ENCODE data around the gene ZFP14. TPM values are rescaled to one million over a fixed set of nuclear protein-coding genes. Genes with fewer than 3 reads are reported as not detected.

The ZFP14 gene
- 1.5 and 2.2 TPM in 2 replicates for total RNA-seq (2014; rRNA removed; shearing (Covaris generic))

- peak; percentile 87 for DNase-seq (ENCODE audit: low spot score)
Observed at GRCh38 chr19:36378625-36379509, at the start of gene ZFP14. Gene ZFP14, minus strand, starts transcription at chr19:36379201. Its CDS starts 11,309 bp downstream, at chr19:36367892.

- no peak for DNase-seq (ENCODE audit: low spot score)
Observed at GRCh38 chr19:36423925-36424324, 44.9 kb upstream of the ZFP14 start.

- no peak for DNase-seq (ENCODE audit: low spot score)
Observed at GRCh38 chr19:36421749-36422481, 42.9 kb upstream of the ZFP14 start.

GRCh38 chr19:36420961-36421748, 42.2 kb upstream of the ZFP14 start:
- no peak for DNase-seq (ENCODE audit: low spot score)

- peak; percentile 32 for DNase-seq (ENCODE audit: low spot score)
Observed at GRCh38 chr19:36418287-36419001, 39.4 kb upstream of the ZFP14 start, which contains the start of gene ZFP82. Gene ZFP82, minus strand, starts transcription at chr19:36418644. Its CDS starts 8,855 bp downstream, at chr19:36409789.

GRCh38 chr19:36417752-36418286, 38.8 kb upstream of the ZFP14 start:
- DNase-seq (ENCODE audit: low spot score) = no peak

GRCh38 chr19:36409841-36410240, 30.8 kb upstream of the ZFP14 start:
- no peak for DNase-seq (ENCODE audit: low spot score)

GRCh38 chr19:36408101-36408500, 29.1 kb upstream of the ZFP14 start:
- DNase-seq (ENCODE audit: low spot score) = no peak

- no peak for DNase-seq (ENCODE audit: low spot score)
Observed at GRCh38 chr19:36404498-36404897, 25.5 kb upstream of the ZFP14 start.

- DNase-seq (ENCODE audit: low spot score) = no peak
Observed at GRCh38 chr19:36401475-36401874, 22.5 kb upstream of the ZFP14 start.

- no peak for DNase-seq (ENCODE audit: low spot score)
Observed at GRCh38 chr19:36398571-36398970, 19.6 kb upstream of the ZFP14 start.

GRCh38 chr19:36392916-36393673, 14.1 kb upstream of the ZFP14 start:
- DNase-seq (ENCODE audit: low spot score) = no peak

GRCh38 chr19:36379510-36379819, 464 bp upstream of the ZFP14 start:
- no peak for DNase-seq (ENCODE audit: low spot score)

GRCh38 chr19:36377541-36378178, 1.3 kb downstream of the ZFP14 start:
- no peak for DNase-seq (ENCODE audit: low spot score)

GRCh38 chr19:36373638-36374156, 5.3 kb downstream of the ZFP14 start:
- no peak for DNase-seq (ENCODE audit: low spot score)

- no peak for DNase-seq (ENCODE audit: low spot score)
Observed at GRCh38 chr19:36371886-36372285, 7.1 kb downstream of the ZFP14 start.

- no peak for DNase-seq (ENCODE audit: low spot score)
Observed at GRCh38 chr19:36363845-36364244, 15.2 kb downstream of the ZFP14 start.

- DNase-seq (ENCODE audit: low spot score) = no peak
Observed at GRCh38 chr19:36340786-36341372, 38.1 kb downstream of the ZFP14 start.
